ENCODE measurements around the gene CNOT1.
"Not testable (repeated sequence)": the region's sequence is repeated elsewhere in the genome, so short reads cannot be mapped to it uniquely, and the experiment has no call there.

GRCh38 chr16:58612965-58613364, 16.7 kb downstream of the CNOT1 start:
- TF ChIP-seq CTCF (IDR thresholded peaks at IDR 0.05; ENCODE audit: low read depth, low read length); EZH2phosphoT487 (IDR thresholded peaks at IDR 0.05; ENCODE audit: low read depth): not testable (repeated sequence)
